SK-N-MC (cell line): ENCODE measurements around the gene KDM5B.

Experiments used
- DNase-seq: peaks from one replicate; pipeline ENCODE4 v3.0.0-alpha.2; 2011; ENCODE audit warnings: low read depth, low spot score
- H3K27ac ChIP-seq: fragments of 200-600 bp; sonication (generic); 2 replicates; pipeline ENCODE4 v1.5.1; 2016; ENCODE audit warnings: mixed run types
- H3K36me3 ChIP-seq: fragments of 200-600 bp; sonication (generic); 2 replicates; pipeline ENCODE4 v1.6.1; 2017; ENCODE audit warnings: antibody characterized with exemption, low read length, mixed read lengths; ENCODE audit not compliant: insufficient read depth
- H3K4me3 ChIP-seq: fragments of 200-600 bp; sonication (generic); 2 replicates; pipeline ENCODE4 v1.5.1; 2016
- H3K9ac ChIP-seq: fragments of 200-600 bp; sonication (generic); 2 replicates; pipeline ENCODE4 v1.8.0; 2017; ENCODE audit warnings: mixed run types, mixed read lengths; ENCODE audit not compliant: insufficient read length
- H3K9me3 ChIP-seq: fragments of 200-600 bp; sonication (generic); 2 replicates; pipeline ENCODE4 v1.6.1; 2017; ENCODE audit warnings: low read depth, mild to moderate bottlenecking, antibody characterized with exemption, low read length, moderate library complexity, mixed read lengths
- EZH2 ChIP-seq: fragments of 200-600 bp; sonication (generic); IDR thresholded peaks from one replicate; pipeline ENCODE4 v1.6.1; 2017; ENCODE audit warnings: antibody characterized with exemption
- FOXP2 ChIP-seq: optimal IDR thresholded peaks from 2 replicates; pipeline ENCODE3; 2011; ENCODE audit warnings: mild to moderate bottlenecking, moderate library complexity; ENCODE audit not compliant: insufficient read depth; ENCODE audit errors: extremely low read length, control extremely low read depth
- POLR2AphosphoS5 ChIP-seq: IDR thresholded peaks from 2 replicates; pipeline ENCODE4 v1.6.1; 2012; ENCODE audit warnings: mild to moderate bottlenecking, low read depth, low read length, borderline replicate concordance

The KDM5B gene

DNA sequence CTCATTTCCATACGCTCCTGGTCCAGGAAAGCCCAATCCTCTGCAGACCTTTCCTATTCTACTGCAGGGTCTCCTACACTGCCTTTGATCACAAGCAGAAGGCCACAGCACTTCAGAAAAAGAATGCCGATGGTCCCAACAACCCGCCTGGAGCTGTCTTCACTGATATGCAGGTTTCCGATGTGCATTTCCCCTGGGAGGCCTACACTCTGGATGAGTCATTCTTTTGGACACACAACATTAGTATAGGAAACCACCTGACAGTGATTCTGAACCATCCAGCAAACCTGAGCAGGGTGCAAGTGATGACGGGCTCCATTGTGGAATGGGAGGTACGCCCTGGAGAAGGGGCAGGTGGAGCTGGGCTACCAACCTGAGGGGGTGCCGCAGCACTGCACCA, 17.5 kb upstream of the KDM5B start:
- no peak for DNase-seq
- TF ChIP-seq EZH2 (no peak), POLR2AphosphoS5 (no peak), FOXP2 (no peak)
- Histone ChIP-seq H3K36me3 (no peaks in the 10 kb centered on the region), H3K4me3 (no peak overlapping the region), H3K9ac (no peak overlapping the region), H3K27ac (no peak overlapping the region), H3K9me3 (no peaks in the 10 kb centered on the region)

DNA sequence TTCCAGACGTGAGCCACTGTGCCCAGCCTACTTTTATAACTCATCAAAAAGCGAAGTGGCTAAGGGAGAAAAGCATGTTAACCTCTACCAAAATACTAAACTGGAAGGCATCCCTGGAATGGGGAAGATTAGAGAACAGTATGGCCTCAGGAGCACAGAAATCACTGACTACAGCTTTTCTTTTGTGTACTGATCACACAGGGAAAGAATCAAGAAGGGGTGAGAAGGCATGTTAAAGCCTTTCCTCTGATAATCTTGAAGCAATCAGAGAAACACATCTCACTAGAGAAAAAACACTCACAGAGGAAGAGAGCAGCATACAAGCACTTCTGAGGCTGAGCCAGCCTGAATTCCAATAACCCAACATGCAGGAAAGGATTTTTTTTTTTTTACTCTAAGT, 13.2 kb upstream of the KDM5B start:
- DNase-seq = no peak
- Histone ChIP-seq H3K4me3 (peak overlapping the region; percentile 38), H3K36me3 (no peaks in the 10 kb centered on the region), H3K27ac (peak overlapping the region; percentile 91), H3K9me3 (no peaks in the 10 kb centered on the region), H3K9ac (peak overlapping the region; percentile 52)
- no peak for TF ChIP-seq FOXP2
- no peak for TF ChIP-seq POLR2AphosphoS5
- TF ChIP-seq EZH2 = no peak

DNA sequence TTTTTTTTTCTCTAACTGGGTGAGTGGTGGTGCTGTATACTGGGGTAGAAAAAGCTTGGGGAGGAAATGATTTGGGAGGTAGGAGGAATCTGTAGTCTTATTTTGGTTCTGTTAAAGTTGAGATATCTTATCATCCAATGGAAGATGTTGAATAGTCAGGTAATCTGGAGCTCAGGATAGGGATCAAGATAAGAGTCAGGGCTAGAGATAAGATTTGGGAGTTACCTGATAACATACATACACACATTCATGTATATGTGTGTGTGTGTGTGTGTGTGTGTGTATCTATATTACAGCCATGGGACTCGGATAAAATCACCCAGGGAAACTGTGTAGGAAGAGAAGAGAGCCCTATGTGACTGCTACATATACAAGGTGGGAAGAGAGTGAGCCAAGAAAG, 10.6 kb upstream of the KDM5B start:
- TF ChIP-seq POLR2AphosphoS5 = no peak
- no peak for TF ChIP-seq FOXP2
- TF ChIP-seq EZH2 = no peak
- no peak overlapping the region for H3K9ac ChIP-seq
- no peaks in the 10 kb centered on the region for H3K9me3 ChIP-seq
- no peak overlapping the region for H3K27ac ChIP-seq
- DNase-seq = no peak
- H3K36me3 ChIP-seq = no peaks in the 10 kb centered on the region
- no peak overlapping the region for H3K4me3 ChIP-seq

DNA sequence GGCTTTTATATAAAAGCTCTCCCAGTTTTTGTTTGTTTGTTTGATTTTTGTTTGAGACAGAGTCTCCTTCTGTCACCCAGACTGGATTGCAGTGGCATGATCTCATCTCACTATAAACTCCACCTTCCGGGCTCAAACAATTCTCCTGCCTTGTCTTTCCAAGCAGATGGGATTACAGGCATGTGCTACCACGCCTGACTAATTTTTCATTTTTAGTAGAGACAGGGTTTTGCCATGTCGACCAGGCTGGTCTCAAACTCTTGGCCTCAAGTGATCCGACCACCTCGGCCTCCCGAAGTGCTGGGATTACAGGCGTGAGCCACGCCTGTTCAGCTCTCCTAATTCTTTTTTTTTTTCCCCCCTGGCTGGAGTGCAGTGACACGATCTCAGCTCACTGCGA, 6.9 kb upstream of the KDM5B start:
- Histone ChIP-seq H3K9me3 (no peaks in the 10 kb centered on the region), H3K36me3 (no peaks in the 10 kb centered on the region), H3K4me3 (no peak overlapping the region), H3K27ac (no peak overlapping the region), H3K9ac (no peak overlapping the region)
- no peak for TF ChIP-seq POLR2AphosphoS5
- DNase-seq = no peak

DNA sequence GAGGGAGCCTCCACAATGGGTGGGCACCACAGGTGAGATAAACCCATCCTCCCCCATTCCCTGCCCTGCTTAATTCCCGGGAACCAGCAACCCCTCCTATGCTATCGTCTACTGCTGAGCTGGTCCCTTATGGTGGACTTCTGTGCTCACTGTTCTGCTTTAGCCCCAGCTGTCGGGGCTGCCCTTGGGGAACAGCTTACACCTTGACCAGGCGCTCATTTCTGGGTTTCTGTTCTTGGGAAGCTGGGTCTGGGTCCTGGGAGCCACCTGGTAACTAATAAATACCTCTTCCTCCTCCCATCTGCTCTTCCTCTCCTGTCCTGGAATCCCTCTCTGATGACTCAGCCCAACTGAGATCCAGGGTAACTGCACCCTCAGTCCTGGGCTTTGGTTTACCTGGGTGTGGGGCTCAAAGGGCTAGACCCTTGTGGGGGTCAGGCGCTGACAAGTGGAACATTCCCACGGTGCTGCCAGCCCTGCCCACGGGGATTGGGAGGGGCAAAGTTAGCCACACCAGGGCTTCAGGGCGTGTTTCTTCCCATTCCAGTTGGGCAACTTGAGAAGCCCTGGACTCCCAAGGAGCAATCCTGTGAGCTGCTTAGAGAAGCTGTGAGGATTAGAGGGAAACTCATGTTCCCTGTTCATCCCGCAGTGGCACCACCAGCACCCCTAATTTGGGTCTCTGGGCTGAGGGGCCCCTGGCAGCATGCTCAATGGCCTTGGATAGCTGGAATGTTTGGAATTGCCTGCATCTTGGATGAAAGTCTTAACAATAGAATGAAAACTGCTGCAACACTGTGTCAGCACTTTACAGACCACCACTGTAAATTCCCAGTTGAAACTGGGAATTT, 4.2 kb upstream of the KDM5B start:
- no peak for DNase-seq
- TF ChIP-seq POLR2AphosphoS5 (no peak), FOXP2 (no peak), EZH2 (no peak)
- Histone ChIP-seq H3K27ac (no peak overlapping the region), H3K36me3 (no peaks in the 10 kb centered on the region), H3K9ac (no peak overlapping the region), H3K4me3 (no peak overlapping the region), H3K9me3 (no peaks in the 10 kb centered on the region)

DNA sequence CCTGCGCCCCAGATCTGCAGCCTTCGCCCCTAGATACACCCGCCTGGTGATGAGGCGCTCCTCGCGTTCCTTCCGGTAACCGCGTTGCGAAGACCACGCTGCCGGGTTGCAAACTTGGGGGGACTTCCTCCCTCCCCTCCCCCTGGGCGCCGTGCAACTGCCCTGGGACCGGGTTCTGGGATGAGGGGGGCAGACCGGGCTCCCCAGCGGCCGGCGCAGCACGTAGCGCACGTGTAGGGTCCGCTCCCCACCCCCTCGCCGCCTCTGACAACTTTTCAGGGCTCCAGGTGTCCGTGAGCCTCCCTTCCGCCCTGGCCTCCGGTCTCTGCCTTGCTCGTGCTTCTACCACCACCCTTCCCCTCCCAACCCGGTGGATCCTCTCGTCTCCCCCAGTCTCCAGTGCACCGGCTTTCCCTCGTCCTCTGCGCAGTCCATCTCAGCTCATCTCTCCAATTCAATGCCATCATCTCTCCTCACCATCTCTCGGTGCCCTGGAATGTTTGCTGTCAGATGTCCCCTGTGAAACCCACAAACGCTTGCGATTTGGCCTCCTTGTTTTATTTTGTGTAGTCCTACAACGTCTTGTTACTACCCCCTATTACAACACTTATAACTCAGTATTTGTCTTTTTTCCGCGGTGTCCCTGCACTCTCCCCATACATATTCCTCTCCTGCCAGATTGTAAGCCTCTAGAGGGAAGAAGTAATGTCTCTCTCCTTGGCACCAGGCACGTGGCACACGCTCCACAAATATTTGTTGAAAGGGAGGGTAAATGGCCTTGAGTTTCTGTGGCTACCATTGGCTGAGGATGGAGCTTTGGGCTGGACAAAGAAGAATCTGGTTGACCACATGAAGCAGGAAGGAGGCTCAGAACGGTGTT, 3.3 kb upstream of the KDM5B start:
- Histone ChIP-seq H3K36me3 (no peaks in the 10 kb centered on the region), H3K9ac (peak overlapping the region; percentile 68), H3K4me3 (peak overlapping the region; percentile 87), H3K9me3 (no peaks in the 10 kb centered on the region), H3K27ac (no peak overlapping the region)
- no peak for DNase-seq
- TF ChIP-seq POLR2AphosphoS5 = no peak
- TF ChIP-seq FOXP2 = no peak
- no peak for TF ChIP-seq EZH2

DNA sequence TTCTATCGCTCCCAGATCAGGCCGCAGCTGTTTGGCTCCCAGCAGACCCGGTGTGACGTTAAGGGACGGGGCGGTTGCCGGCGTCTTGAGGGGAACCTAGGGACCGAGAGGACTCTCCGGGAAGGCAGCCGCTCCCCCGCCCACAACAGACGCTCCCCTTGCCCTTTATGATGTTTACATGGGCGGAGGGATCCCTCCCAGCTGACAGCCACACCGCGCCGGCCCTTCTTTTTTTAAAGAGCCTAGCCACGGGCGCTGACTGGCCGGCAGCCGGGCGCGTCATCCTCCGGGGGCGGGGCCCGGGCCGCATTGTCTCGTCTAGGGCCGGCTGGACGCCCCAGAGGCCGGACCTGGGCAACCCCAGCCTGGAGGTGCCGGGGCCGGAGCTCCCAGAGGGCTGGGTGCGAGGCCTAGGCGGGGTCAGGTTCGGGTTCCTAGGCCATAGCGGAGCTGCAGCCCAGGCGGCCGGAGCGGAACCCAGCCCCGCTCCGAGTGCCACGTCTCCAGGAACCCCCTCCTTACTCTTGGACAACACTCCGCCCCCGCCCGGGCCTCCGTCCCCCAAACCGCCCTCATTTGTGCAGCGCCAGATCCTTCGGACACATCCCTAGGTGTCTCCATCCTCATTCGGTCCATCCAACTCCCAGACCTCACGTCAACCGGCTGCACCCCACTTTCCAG, 2.5 kb upstream of the KDM5B start, which contains the start of gene PCAT6:
PCAT6 (plus strand) TSS at position 340 of the 681 bp plus-strand sequence.
- no peaks in the 10 kb centered on the region for H3K36me3 ChIP-seq
- H3K9ac ChIP-seq = peak within 1 kb of the TSS; percentile 68
- H3K27ac ChIP-seq = no peak within 1 kb of the TSS
- no peaks in the 10 kb centered on the region for H3K9me3 ChIP-seq
- DNase-seq = peak; percentile 50
- TF ChIP-seq EZH2 (no peak), FOXP2 (peak; percentile 71), POLR2AphosphoS5 (peak; percentile 67; the same call in 1 of the 2 replicates)
- H3K4me3 ChIP-seq = peak within 1 kb of the TSS; percentile 87

DNA sequence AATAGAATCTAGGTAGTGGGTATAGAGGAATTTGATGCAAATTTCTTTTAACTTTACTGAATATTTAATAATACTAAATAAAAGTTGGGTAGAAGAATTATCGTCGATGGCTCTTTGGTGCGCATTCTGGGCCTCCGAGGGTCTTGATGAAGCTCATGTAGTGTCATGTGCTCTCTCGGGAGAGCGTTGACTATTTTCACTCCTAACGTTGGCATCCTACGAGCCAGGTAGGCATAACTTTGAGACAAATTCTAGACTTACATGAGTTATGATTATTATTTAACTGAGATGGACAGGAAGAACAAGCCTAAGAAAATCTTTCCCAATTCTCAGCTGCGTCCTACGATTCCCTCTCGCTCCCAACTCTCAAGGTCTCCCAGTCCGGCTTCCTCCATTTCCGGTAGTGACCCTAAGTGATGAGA, 2.0 kb upstream of the KDM5B start:
- no peaks in the 10 kb centered on the region for H3K9me3 ChIP-seq
- TF ChIP-seq POLR2AphosphoS5 (no peak), FOXP2 (no peak), EZH2 (no peak)
- no peak overlapping the region for H3K9ac ChIP-seq
- no peaks in the 10 kb centered on the region for H3K36me3 ChIP-seq
- DNase-seq = no peak
- H3K27ac ChIP-seq = no peak overlapping the region
- H3K4me3 ChIP-seq = peak overlapping the region; percentile 87
